ENCODE data around the gene SH3GL1.

SH3GL1 gene

DNA sequence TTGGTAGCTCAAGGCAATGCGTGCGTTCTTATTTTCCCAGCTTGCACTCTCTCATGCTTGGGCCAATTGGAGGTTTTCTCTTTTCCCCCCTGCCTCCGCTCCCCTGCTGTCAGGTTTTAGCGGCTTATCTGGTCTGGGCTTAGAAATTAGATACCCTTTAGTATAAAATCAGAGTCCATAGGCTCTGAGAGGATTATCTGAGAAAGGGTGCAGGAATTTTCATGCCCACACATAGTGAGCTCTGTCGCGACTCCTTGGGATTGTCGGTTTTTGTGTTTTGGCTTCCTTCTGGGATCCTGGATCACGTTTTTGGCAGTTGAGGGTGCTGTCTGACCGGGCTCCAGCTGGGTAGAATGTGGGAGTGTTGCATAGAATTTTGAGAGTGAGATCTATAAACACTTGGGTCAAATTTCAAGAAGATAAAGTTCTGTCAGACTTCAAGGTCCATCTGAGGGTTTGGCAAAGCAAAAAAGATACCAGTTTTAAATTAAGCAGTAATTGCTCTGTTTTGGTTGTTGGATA, 14.5 kb upstream of the SH3GL1 start:
- peaks cover 15% of the 10 kb centered on the region for H3K4me1 ChIP-seq (ENCODE audit: control insufficient read depth, insufficient read depth, low read length)
- peak overlapping the region; percentile 96 for H3K27ac ChIP-seq (ENCODE audit: insufficient read depth, low read depth, low read length, poor library complexity, severe bottlenecking)
- peaks cover 13% of the 10 kb centered on the region for H3K36me3 ChIP-seq (ENCODE audit: control insufficient read depth, insufficient read depth, low read length)
- H3K9me3 ChIP-seq (ENCODE audit: control insufficient read depth, low read length): no peaks in the 10 kb centered on the region
- H3K4me3 ChIP-seq (ENCODE audit: insufficient read depth, low read depth, low read length): no peak overlapping the region
- H3K27me3 ChIP-seq (ENCODE audit: control insufficient read depth, insufficient read depth, low read length, poor library complexity, severe bottlenecking): no peaks in the 10 kb centered on the region
- 37 to 38% methylated on average over 9 of the region's 9 CpGs for WGBS, 2 experiments

DNA sequence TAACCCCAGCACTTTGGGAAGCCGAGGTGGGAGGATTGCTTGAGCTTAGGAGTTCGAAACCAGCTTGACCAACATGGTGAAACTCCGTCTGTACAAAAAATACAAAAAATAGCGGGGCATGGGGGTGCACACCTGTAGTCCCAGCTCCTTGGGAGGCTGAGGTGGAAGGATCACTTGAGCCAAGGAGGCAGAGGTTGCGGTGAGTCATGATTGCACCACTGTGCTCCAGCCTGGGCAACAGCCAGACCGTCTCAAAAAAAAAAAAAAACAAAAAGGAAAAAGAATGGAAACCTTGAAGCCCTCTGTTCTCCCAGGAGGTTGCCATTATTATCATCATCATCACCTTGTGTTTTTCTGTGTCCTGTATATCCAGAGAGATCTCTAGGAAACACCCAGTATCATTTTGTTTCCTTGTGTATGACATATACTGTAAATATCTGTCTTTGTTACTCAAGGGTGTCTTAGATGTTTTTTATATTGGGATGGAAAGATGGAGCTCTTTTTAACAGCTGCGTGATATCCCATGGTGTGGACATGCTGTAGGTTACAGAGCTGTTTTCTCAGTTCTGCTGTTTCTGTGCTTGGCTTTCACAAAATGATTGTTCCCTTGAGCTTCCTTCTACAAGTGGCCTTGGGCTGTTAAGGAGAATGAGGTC, 13.9 kb upstream of the SH3GL1 start:
- Histone ChIP-seq H3K36me3 (ENCODE audit: control insufficient read depth, insufficient read depth, low read length) (peaks cover 19% of the 10 kb centered on the region), H3K9me3 (ENCODE audit: control insufficient read depth, low read length) (no peaks in the 10 kb centered on the region), H3K27ac (ENCODE audit: insufficient read depth, low read depth, low read length, poor library complexity, severe bottlenecking) (peak overlapping the region; percentile 96), H3K4me1 (ENCODE audit: control insufficient read depth, insufficient read depth, low read length) (peaks cover 15% of the 10 kb centered on the region), H3K4me3 (ENCODE audit: insufficient read depth, low read depth, low read length) (no peak overlapping the region), H3K27me3 (ENCODE audit: control insufficient read depth, insufficient read depth, low read length, poor library complexity, severe bottlenecking) (no peaks in the 10 kb centered on the region)
- WGBS, 2 experiments: 86 to 88% methylated on average over 7 of the region's 7 CpGs

DNA sequence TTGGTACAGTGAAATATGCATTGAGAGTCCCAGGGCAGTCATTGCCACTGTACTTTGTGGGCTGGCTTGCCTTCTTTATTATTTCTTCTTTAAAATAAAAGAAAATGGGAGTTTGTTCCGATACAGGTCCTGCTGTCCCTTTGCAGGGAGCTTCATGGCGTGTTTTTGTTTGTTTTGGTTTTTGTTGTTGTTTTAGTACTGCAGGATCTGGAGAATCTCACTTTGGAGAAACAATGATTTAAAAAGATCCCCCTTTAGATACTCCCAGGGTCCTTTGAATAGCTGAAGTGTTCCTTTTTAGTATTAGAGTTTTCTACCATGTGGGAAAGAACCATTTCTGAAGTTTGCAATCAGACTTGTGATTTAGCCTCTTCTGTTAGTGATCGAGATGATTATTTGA, 13.2 kb upstream of the SH3GL1 start:
- H3K9me3 ChIP-seq (ENCODE audit: control insufficient read depth, low read length): no peaks in the 10 kb centered on the region
- H3K27me3 ChIP-seq (ENCODE audit: control insufficient read depth, insufficient read depth, low read length, poor library complexity, severe bottlenecking): no peaks in the 10 kb centered on the region
- no peak overlapping the region for H3K27ac ChIP-seq (ENCODE audit: insufficient read depth, low read depth, low read length, poor library complexity, severe bottlenecking)
- H3K4me1 ChIP-seq (ENCODE audit: control insufficient read depth, insufficient read depth, low read length): peaks cover 15% of the 10 kb centered on the region
- H3K4me3 ChIP-seq (ENCODE audit: insufficient read depth, low read depth, low read length): no peak overlapping the region
- 96 to 100% methylated on average over 3 of the region's 3 CpGs for WGBS, 2 experiments
- H3K36me3 ChIP-seq (ENCODE audit: control insufficient read depth, insufficient read depth, low read length): peaks cover 23% of the 10 kb centered on the region

DNA sequence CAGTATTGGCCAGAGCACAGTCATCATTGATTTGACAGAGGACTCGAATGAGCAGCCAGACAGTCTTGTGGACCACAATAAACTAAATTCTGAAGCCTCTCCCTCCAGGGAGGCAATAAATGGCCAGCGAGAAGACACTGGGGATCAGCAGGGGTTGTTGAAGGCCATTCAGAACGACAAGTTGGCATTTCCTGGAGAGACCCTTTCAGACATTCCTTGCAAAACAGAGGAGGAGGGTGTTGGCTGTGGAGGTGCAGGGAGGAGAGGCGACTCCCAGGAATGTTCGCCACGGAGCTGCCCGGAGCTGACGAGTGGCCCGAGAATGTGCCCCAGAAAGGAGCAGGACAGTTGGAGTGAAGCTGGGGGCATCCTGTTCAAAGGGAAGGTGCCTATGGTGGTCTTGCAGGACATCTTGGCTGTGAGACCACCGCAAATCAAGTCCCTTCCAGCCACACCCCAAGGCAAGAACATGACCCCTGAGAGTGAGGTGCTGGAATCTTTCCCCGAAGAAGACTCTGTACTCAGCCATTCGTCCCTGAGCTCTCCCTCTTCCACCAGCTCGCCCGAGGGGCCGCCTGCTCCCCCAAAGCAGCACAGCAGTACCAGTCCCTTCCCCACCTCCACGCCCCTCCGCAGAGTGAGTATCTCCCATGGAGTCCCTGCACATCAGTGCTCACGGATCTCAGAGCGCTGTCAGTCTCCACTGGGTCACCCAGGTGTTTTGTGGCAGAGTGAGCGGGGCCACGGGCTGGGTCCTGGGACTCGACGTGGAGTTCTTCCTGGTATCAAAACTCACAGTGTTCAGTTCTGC, 9.0 kb upstream of the SH3GL1 start:
- Histone ChIP-seq H3K4me1 (ENCODE audit: control insufficient read depth, insufficient read depth, low read length) (peaks cover 8% of the 10 kb centered on the region), H3K9me3 (ENCODE audit: control insufficient read depth, low read length) (no peaks in the 10 kb centered on the region), H3K4me3 (ENCODE audit: insufficient read depth, low read depth, low read length) (no peak overlapping the region), H3K27me3 (ENCODE audit: control insufficient read depth, insufficient read depth, low read length, poor library complexity, severe bottlenecking) (no peaks in the 10 kb centered on the region), H3K36me3 (ENCODE audit: control insufficient read depth, insufficient read depth, low read length) (peaks cover 23% of the 10 kb centered on the region), H3K27ac (ENCODE audit: insufficient read depth, low read depth, low read length, poor library complexity, severe bottlenecking) (no peak overlapping the region)
- 73 to 77% methylated on average over 23 of the region's 23 CpGs for WGBS, 2 experiments

DNA sequence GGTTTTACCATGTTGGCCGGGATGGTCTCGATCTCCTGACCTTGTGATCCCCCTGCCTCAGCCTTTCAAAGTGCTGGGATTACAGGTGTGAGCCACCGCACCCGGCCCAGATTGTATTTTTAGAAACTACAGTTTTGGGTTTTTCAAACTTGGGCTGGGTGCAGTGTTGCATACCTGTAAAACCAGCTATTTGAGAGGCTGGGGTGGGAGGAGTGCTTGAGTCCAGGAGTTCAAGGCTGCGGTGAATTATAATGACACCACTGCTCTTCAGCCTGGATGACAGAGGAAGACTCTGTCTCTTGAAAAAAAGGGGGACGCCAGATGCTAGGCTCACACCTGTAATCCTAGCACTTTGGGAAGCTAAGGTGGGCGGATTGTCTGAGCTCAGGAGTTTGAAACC, 6.3 kb upstream of the SH3GL1 start:
- 91 to 94% methylated on average over 7 of the region's 7 CpGs for WGBS, 2 experiments
- Histone ChIP-seq H3K27me3 (ENCODE audit: control insufficient read depth, insufficient read depth, low read length, poor library complexity, severe bottlenecking) (no peaks in the 10 kb centered on the region), H3K9me3 (ENCODE audit: control insufficient read depth, low read length) (no peaks in the 10 kb centered on the region), H3K4me3 (ENCODE audit: insufficient read depth, low read depth, low read length) (no peak overlapping the region), H3K36me3 (ENCODE audit: control insufficient read depth, insufficient read depth, low read length) (peaks cover 14% of the 10 kb centered on the region), H3K27ac (ENCODE audit: insufficient read depth, low read depth, low read length, poor library complexity, severe bottlenecking) (no peak overlapping the region), H3K4me1 (ENCODE audit: control insufficient read depth, insufficient read depth, low read length) (peaks cover 10% of the 10 kb centered on the region)

DNA sequence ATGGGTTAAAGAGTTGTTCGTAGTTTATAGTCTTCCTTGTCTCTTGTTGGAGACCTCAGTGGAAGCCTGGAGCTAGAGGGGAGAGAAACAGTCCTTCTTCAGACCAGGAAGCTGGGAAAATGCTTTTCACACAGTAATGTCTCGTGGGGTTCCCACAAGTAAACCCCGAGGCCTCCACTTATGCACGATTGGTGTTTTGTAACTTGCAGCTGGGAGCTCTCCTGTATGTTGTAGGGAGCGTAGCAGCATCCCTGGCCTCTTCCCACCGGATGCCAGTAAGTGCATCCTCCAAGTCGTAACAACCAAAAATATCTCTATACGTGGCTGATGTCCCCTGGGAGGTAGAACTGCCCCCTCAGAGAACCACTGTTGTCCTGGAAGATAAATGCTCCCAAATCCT, 5.6 kb upstream of the SH3GL1 start:
- H3K36me3 ChIP-seq (ENCODE audit: control insufficient read depth, insufficient read depth, low read length): peaks cover 14% of the 10 kb centered on the region
- H3K27me3 ChIP-seq (ENCODE audit: control insufficient read depth, insufficient read depth, low read length, poor library complexity, severe bottlenecking): no peaks in the 10 kb centered on the region
- H3K4me1 ChIP-seq (ENCODE audit: control insufficient read depth, insufficient read depth, low read length): peaks cover 10% of the 10 kb centered on the region
- H3K27ac ChIP-seq (ENCODE audit: insufficient read depth, low read depth, low read length, poor library complexity, severe bottlenecking): no peak overlapping the region
- WGBS, 2 experiments: 88 to 90% methylated on average over 8 of the region's 8 CpGs
- H3K4me3 ChIP-seq (ENCODE audit: insufficient read depth, low read depth, low read length): no peak overlapping the region
- no peaks in the 10 kb centered on the region for H3K9me3 ChIP-seq (ENCODE audit: control insufficient read depth, low read length)

- no peaks in the 10 kb centered on the region for H3K27me3 ChIP-seq (ENCODE audit: control insufficient read depth, insufficient read depth, low read length, poor library complexity, severe bottlenecking)
- peak overlapping the region; percentile 89 for H3K4me3 ChIP-seq (ENCODE audit: insufficient read depth, low read depth, low read length)
- peaks cover 16% of the 10 kb centered on the region for H3K4me1 ChIP-seq (ENCODE audit: control insufficient read depth, insufficient read depth, low read length)
- H3K27ac ChIP-seq (ENCODE audit: insufficient read depth, low read depth, low read length, poor library complexity, severe bottlenecking): peak overlapping the region; percentile 72
- no peaks in the 10 kb centered on the region for H3K9me3 ChIP-seq (ENCODE audit: control insufficient read depth, low read length)
- WGBS, 2 experiments: 5 to 6% methylated on average over 32 of the region's 32 CpGs
- no peaks in the 10 kb centered on the region for H3K36me3 ChIP-seq (ENCODE audit: control insufficient read depth, insufficient read depth, low read length)
These were observed 2.8 kb upstream of the SH3GL1 start for GRCh38 chr19:4403005-4403761.

- 0% methylated on average over 83 to 84 of the region's 84 CpGs for whole genome bisulfite sequencing, 2 experiments
- H3K27ac ChIP-seq (ENCODE audit: insufficient read depth, low read depth, low read length, poor library complexity, severe bottlenecking): peak within 1 kb of the TSS; percentile 72
- H3K4me3 ChIP-seq (ENCODE audit: insufficient read depth, low read depth, low read length): peak within 1 kb of the TSS; percentile 89
- H3K36me3 ChIP-seq (ENCODE audit: control insufficient read depth, insufficient read depth, low read length): no peaks in the 10 kb centered on the region
- H3K9me3 ChIP-seq (ENCODE audit: control insufficient read depth, low read length): no peaks in the 10 kb centered on the region
- H3K4me1 ChIP-seq (ENCODE audit: control insufficient read depth, insufficient read depth, low read length): peaks cover 18% of the 10 kb centered on the region
- no peaks in the 10 kb centered on the region for H3K27me3 ChIP-seq (ENCODE audit: control insufficient read depth, insufficient read depth, low read length, poor library complexity, severe bottlenecking)
These were observed 2.0 kb upstream of the SH3GL1 start, which contains the start of gene CHAF1A for GRCh38 chr19:4402171-4403004. TSS of gene CHAF1A (plus strand) at chr19:4402640. CDS start at chr19:4402763, 123 bp downstream.

DNA sequence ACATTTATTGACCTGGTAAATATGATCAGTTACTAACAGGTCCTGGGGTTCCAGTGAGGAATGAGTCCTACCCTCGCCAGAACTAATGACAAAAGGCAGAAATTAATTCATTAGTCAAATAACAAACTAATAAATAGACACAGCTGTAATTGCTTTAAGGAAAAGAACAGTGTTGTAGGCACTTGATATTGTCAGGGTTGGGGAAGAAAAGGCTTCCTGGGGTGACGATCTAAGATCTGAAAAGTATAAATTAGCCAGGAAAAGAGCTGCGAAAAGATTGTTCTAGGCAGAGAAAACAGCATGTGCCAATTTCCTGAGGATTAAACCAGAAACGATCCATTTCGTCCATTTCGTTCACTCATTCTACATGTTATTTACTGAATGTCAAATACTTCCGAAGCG, 1.4 kb upstream of the SH3GL1 start:
- Histone ChIP-seq H3K4me3 (ENCODE audit: insufficient read depth, low read depth, low read length) (peak overlapping the region; percentile 5), H3K9me3 (ENCODE audit: control insufficient read depth, low read length) (no peaks in the 10 kb centered on the region), H3K27ac (ENCODE audit: insufficient read depth, low read depth, low read length, poor library complexity, severe bottlenecking) (peak overlapping the region; percentile 3), H3K4me1 (ENCODE audit: control insufficient read depth, insufficient read depth, low read length) (peaks cover 25% of the 10 kb centered on the region), H3K27me3 (ENCODE audit: control insufficient read depth, insufficient read depth, low read length, poor library complexity, severe bottlenecking) (no peaks in the 10 kb centered on the region), H3K36me3 (ENCODE audit: control insufficient read depth, insufficient read depth, low read length) (no peaks in the 10 kb centered on the region)
- WGBS, 2 experiments: 43 to 44% methylated on average over 5 to 8 of the region's 8 CpGs

Measured in ectodermal cell (in vitro differentiated cells).